Esophagus squamous epithelium (tissue), 4 donors: ENCODE results near the gene PLEKHG4B.

ENCODE experiments used
- POLR2A ChIP-seq, 4 donors: fragments of 450-650 bp; IDR thresholded peaks; one replicate each; pipeline ENCODE4 v1.6.1; 2017; ENCODE audit warnings: antibody characterized with exemption in 4 of 4, mild to moderate bottlenecking in 4 of 4, moderate library complexity in 3 of 4
- TF ChIP-seq, protein P1 (sequence below), 6 experiments: fragments of 450-650 bp in 4 of 6; fragments of 200-600 bp in 2 of 6; sonication (generic) in 2 of 6; IDR thresholded peaks; one replicate each; pipeline ENCODE4 v1.5.1; 2016 to 2019; ENCODE audit warnings: antibody characterized with exemption in 6 of 6, mild to moderate bottlenecking in 4 of 6, moderate library complexity in 4 of 6

DNA sequence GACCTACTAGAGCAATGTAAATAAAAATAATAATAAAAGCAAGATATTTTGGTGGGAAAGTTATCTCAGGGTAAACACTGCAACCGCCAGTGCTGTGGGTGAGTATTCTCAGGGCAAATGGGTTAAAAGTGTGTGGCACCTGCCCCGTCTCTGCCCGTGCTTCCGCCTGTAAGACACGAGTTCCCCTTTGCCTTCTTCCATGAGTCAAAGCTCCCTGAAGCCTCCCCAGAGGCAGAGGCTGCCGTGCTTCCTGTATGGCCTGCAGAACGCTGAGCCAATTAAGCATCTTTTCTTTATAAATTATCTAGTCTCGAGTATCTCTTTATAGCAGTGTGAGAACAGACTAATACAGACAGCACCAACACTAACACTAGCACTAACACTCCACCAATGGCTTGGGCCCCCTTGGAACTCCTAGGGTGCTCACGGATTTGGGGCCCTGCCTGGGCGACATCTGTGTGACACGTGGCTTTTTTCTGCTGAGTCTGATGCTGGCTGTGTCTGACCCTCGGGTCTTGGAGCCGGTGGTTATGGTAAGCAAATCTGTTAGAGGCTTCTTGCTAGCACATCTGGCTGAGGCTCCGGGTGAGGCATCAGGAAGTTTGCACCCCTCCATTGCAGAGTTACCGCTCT, 10.6 kb downstream of the PLEKHG4B start:
- TF ChIP-seq, protein P1, sequence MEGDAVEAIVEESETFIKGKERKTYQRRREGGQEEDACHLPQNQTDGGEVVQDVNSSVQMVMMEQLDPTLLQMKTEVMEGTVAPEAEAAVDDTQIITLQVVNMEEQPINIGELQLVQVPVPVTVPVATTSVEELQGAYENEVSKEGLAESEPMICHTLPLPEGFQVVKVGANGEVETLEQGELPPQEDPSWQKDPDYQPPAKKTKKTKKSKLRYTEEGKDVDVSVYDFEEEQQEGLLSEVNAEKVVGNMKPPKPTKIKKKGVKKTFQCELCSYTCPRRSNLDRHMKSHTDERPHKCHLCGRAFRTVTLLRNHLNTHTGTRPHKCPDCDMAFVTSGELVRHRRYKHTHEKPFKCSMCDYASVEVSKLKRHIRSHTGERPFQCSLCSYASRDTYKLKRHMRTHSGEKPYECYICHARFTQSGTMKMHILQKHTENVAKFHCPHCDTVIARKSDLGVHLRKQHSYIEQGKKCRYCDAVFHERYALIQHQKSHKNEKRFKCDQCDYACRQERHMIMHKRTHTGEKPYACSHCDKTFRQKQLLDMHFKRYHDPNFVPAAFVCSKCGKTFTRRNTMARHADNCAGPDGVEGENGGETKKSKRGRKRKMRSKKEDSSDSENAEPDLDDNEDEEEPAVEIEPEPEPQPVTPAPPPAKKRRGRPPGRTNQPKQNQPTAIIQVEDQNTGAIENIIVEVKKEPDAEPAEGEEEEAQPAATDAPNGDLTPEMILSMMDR (IDR thresholded peaks at IDR 0.05), result no peak
- TF ChIP-seq POLR2A (IDR thresholded peaks at IDR 0.05), result no peak
